22Rv1 (cell line): Measurements from ENCODE around the gene TERT.

Experiments used
- ZFX ChIP-seq: fragments of 450-650 bp; IDR thresholded peaks from 2 replicates; pipeline ENCODE4 v1.6.1; 2017; ENCODE audit warnings: antibody characterized with exemption, borderline replicate concordance
- TF ChIP-seq, protein P1 (sequence below): fragments of 450-650 bp; IDR thresholded peaks from 2 replicates; pipeline ENCODE4 v1.5.1; 2017; ENCODE audit warnings: mild to moderate bottlenecking

DNA sequence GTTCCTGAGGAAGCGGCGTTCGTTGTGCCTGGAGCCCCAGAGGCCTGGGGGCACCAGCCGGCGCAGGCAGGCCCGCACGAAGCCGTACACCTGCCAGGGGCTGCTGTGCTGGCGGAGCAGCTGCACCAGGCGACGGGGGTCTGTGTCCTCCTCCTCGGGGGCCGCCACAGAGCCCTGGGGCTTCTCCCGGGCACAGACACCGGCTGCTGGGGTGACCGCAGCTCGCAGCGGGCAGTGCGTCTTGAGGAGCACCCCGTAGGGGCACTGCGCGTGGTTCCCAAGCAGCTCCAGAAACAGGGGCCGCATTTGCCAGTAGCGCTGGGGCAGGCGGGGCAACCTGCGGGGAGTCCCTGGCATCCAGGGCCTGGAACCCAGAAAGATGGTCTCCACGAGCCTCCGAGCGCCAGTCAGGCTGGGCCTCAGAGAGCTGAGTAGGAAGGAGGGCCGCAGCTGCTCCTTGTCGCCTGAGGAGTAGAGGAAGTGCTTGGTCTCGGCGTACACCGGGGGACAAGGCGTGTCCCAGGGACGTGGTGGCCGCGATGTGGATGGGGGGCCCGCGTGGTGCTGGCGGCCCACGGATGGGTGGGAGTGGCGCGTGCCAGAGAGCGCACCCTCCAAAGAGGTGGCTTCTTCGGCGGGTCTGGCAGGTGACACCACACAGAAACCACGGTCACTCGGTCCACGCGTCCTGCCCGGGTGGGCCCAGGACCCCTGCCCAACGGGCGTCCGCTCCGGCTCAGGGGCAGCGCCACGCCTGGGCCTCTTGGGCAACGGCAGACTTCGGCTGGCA lies 1.3 kb downstream of the TERT start:
- TF ChIP-seq, protein P1, sequence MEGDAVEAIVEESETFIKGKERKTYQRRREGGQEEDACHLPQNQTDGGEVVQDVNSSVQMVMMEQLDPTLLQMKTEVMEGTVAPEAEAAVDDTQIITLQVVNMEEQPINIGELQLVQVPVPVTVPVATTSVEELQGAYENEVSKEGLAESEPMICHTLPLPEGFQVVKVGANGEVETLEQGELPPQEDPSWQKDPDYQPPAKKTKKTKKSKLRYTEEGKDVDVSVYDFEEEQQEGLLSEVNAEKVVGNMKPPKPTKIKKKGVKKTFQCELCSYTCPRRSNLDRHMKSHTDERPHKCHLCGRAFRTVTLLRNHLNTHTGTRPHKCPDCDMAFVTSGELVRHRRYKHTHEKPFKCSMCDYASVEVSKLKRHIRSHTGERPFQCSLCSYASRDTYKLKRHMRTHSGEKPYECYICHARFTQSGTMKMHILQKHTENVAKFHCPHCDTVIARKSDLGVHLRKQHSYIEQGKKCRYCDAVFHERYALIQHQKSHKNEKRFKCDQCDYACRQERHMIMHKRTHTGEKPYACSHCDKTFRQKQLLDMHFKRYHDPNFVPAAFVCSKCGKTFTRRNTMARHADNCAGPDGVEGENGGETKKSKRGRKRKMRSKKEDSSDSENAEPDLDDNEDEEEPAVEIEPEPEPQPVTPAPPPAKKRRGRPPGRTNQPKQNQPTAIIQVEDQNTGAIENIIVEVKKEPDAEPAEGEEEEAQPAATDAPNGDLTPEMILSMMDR: no peak
- TF ChIP-seq ZFX: no peak
